Activated T-cell treated with anti-CD3 and anti-CD28 coated beads for 4 hours (primary cell): Measurements from ENCODE around the gene LNPK.
"Not testable (repeated sequence)": the region's sequence is repeated elsewhere in the genome, so short reads cannot be mapped to it uniquely, and the experiment has no call there.

Experiments
- DNase-seq: peaks from one replicate; pipeline ENCODE4 v3.0.0-alpha.2; 2020

Gene LNPK

GRCh38 chr2:175895957-175896356, 106.1 kb downstream of the LNPK start:
- DNase-seq: not testable (repeated sequence)

GRCh38 chr2:175892046-175892445, 110.0 kb downstream of the LNPK start:
- no peak for DNase-seq

- no peak for DNase-seq
Measured at GRCh38 chr2:175890636-175891242, 111.3 kb downstream of the LNPK start.

- DNase-seq: no peak
Measured at GRCh38 chr2:175889701-175890302, 112.3 kb downstream of the LNPK start.

GRCh38 chr2:175887776-175888175, 114.3 kb downstream of the LNPK start:
- DNase-seq: no peak

- no peak for DNase-seq
Measured at GRCh38 chr2:175884697-175885393, 117.2 kb downstream of the LNPK start.

- DNase-seq: no peak
Measured at GRCh38 chr2:175883586-175884194, 118.4 kb downstream of the LNPK start.

- no peak for DNase-seq
Measured at GRCh38 chr2:175879679-175880078, 122.4 kb downstream of the LNPK start.

- no peak for DNase-seq
Measured at GRCh38 chr2:175877845-175878544, 124.1 kb downstream of the LNPK start.

- no peak for DNase-seq
Measured at GRCh38 chr2:175874291-175874690, 127.8 kb downstream of the LNPK start.
